Measurements from ENCODE around the gene ACTG1.

- TF ChIP-seq HINFP (CRISPR knock-in tag; IDR thresholded peaks at IDR 0.05; ENCODE audit: low read depth) (no peak), IRF9 (CRISPR knock-in tag; IDR thresholded peaks at IDR 0.05; ENCODE audit: borderline replicate concordance) (no peak), ZNF556 (CRISPR knock-in tag; IDR thresholded peaks at IDR 0.05; ENCODE audit: borderline replicate concordance) (no peak), REPIN1 (CRISPR knock-in tag; IDR thresholded peaks at IDR 0.05; ENCODE audit: borderline replicate concordance, low read depth) (no peak), FOXP4 (CRISPR knock-in tag; IDR thresholded peaks at IDR 0.05) (no peak), ZFP1 (CRISPR knock-in tag; IDR thresholded peaks at IDR 0.05) (no peak), ELF4 (CRISPR knock-in tag; IDR thresholded peaks at IDR 0.05; ENCODE audit: borderline replicate concordance) (no peak), ZNF713 (CRISPR knock-in tag; IDR thresholded peaks at IDR 0.05) (no peak), EP300 (IDR thresholded peaks at IDR 0.05; ENCODE audit: low read depth in 2 of 2, low read length in 2 of 2) (no peak), EP300 (CRISPR knock-in tag; IDR thresholded peaks at IDR 0.05; ENCODE audit: borderline replicate concordance) (no peak), ZNF766 (CRISPR knock-in tag; IDR thresholded peaks at IDR 0.05; ENCODE audit: borderline replicate concordance) (no peak)
These were observed 22.3 kb downstream of the ACTG1 start for GRCh38 chr17:81489998-81490992.
